T-helper 1 cell treated with Interleukin-12 subunit alpha and Interleukin-12 subunit beta and Interleukin-4 antibody, amounts not matched to agents 30 μg/mL and 1 μg/mL, for 36 hours (primary cell): ENCODE data around the gene MAP1LC3B.
A peak's percentile ranks its signal among the peaks of the same experiment; 100 is the strongest.
"Not testable (repeated sequence)": the region's sequence is repeated elsewhere in the genome, so short reads cannot be mapped to it uniquely, and the experiment has no call there.

Experiments used
- H3K27ac Mint-ChIP-seq: one replicate; pipeline ENCODE4 v1.8.0; 2021; ENCODE audit warnings: mild to moderate bottlenecking, mixed read lengths
- H3K27me3 Mint-ChIP-seq: one replicate; pipeline ENCODE4 v1.8.0; 2021; ENCODE audit warnings: low read depth, mixed read lengths
- H3K36me3 Mint-ChIP-seq: one replicate; pipeline ENCODE4 v1.8.0; 2021; ENCODE audit warnings: low read depth, mixed read lengths
- H3K4me1 Mint-ChIP-seq: one replicate; pipeline ENCODE4 v1.8.0; 2021; ENCODE audit warnings: low read depth, mixed read lengths
- H3K4me3 Mint-ChIP-seq: one replicate; pipeline ENCODE4 v1.8.0; 2021; ENCODE audit warnings: mild to moderate bottlenecking, moderate library complexity, mixed read lengths
- H3K9me3 Mint-ChIP-seq: one replicate; pipeline ENCODE4 v1.8.0; 2021; ENCODE audit warnings: mixed read lengths

Gene MAP1LC3B

GRCh38 chr16:87351320-87351698 is 40.8 kb upstream of the MAP1LC3B start:
- Mint-ChIP-seq H3K9me3 (no peaks in the 10 kb centered on the region), H3K4me3 (no peak overlapping the region), H3K36me3 (peaks cover 3% of the 10 kb centered on the region), H3K4me1 (no peaks in the 10 kb centered on the region), H3K27me3 (no peaks in the 10 kb centered on the region), H3K27ac (no peak overlapping the region)

GRCh38 chr16:87352818-87353217 is 39.3 kb upstream of the MAP1LC3B start:
- Mint-ChIP-seq H3K27ac (no peak overlapping the region), H3K4me3 (no peak overlapping the region), H3K4me1 (no peaks in the 10 kb centered on the region), H3K9me3 (no peaks in the 10 kb centered on the region), H3K36me3 (peaks cover 2% of the 10 kb centered on the region), H3K27me3 (no peaks in the 10 kb centered on the region)

- Mint-ChIP-seq H3K4me1 (no peaks in the 10 kb centered on the region), H3K36me3 (peaks cover 4% of the 10 kb centered on the region), H3K4me3 (no peak overlapping the region), H3K27ac (no peak overlapping the region), H3K27me3 (no peaks in the 10 kb centered on the region), H3K9me3 (no peaks in the 10 kb centered on the region)
Measured at GRCh38 chr16:87353613-87354012, 38.5 kb upstream of the MAP1LC3B start.

- no peak overlapping the region for H3K27ac Mint-ChIP-seq
- H3K36me3 Mint-ChIP-seq: peaks cover 12% of the 10 kb centered on the region
Measured at GRCh38 chr16:87356491-87356853, 35.7 kb upstream of the MAP1LC3B start.

GRCh38 chr16:87358250-87358649 is 33.9 kb upstream of the MAP1LC3B start:
- peaks cover 12% of the 10 kb centered on the region for H3K36me3 Mint-ChIP-seq
- no peaks in the 10 kb centered on the region for H3K27me3 Mint-ChIP-seq

More at GRCh38 chr16:87356491-87356853, 35.7 kb upstream of the MAP1LC3B start:
- H3K9me3 Mint-ChIP-seq: no peaks in the 10 kb centered on the region
- H3K4me3 Mint-ChIP-seq: no peak overlapping the region
- H3K27me3 Mint-ChIP-seq: no peaks in the 10 kb centered on the region
- H3K4me1 Mint-ChIP-seq: peaks cover 5% of the 10 kb centered on the region

GRCh38 chr16:87358696-87359095 is 33.4 kb upstream of the MAP1LC3B start:
- Mint-ChIP-seq H3K4me1 (peaks cover 7% of the 10 kb centered on the region), H3K9me3 (no peaks in the 10 kb centered on the region), H3K27me3 (no peaks in the 10 kb centered on the region), H3K36me3 (peaks cover 12% of the 10 kb centered on the region), H3K27ac (no peak overlapping the region), H3K4me3 (no peak overlapping the region)

More at GRCh38 chr16:87358250-87358649, 33.9 kb upstream of the MAP1LC3B start:
- Mint-ChIP-seq H3K27ac (no peak overlapping the region), H3K4me3 (no peak overlapping the region), H3K9me3 (no peaks in the 10 kb centered on the region), H3K4me1 (peaks cover 5% of the 10 kb centered on the region)

GRCh38 chr16:87359121-87359520 is 33.0 kb upstream of the MAP1LC3B start:
- H3K27ac Mint-ChIP-seq: no peak overlapping the region
- H3K9me3 Mint-ChIP-seq: no peaks in the 10 kb centered on the region
- H3K27me3 Mint-ChIP-seq: no peaks in the 10 kb centered on the region
- peaks cover 12% of the 10 kb centered on the region for H3K36me3 Mint-ChIP-seq
- H3K4me3 Mint-ChIP-seq: no peak overlapping the region
- H3K4me1 Mint-ChIP-seq: peaks cover 7% of the 10 kb centered on the region

GRCh38 chr16:87360862-87361610 is 31.1 kb upstream of the MAP1LC3B start:
- peak overlapping the region; percentile 31 for H3K27ac Mint-ChIP-seq
- no peak overlapping the region for H3K4me3 Mint-ChIP-seq
- H3K4me1 Mint-ChIP-seq: peaks cover 17% of the 10 kb centered on the region
- no peaks in the 10 kb centered on the region for H3K9me3 Mint-ChIP-seq
- H3K27me3 Mint-ChIP-seq: no peaks in the 10 kb centered on the region
- H3K36me3 Mint-ChIP-seq: peaks cover 12% of the 10 kb centered on the region

- H3K4me1 Mint-ChIP-seq: peaks cover 17% of the 10 kb centered on the region
- peaks cover 12% of the 10 kb centered on the region for H3K36me3 Mint-ChIP-seq
- H3K27me3 Mint-ChIP-seq: no peaks in the 10 kb centered on the region
- H3K27ac Mint-ChIP-seq: no peak overlapping the region
- no peak overlapping the region for H3K4me3 Mint-ChIP-seq
- H3K9me3 Mint-ChIP-seq: no peaks in the 10 kb centered on the region
Measured at GRCh38 chr16:87361916-87362619, 30.1 kb upstream of the MAP1LC3B start.

- H3K9me3 Mint-ChIP-seq, H3K27me3 Mint-ChIP-seq, H3K4me3 Mint-ChIP-seq, H3K27ac Mint-ChIP-seq: not testable (repeated sequence)
- peaks cover 11% of the 10 kb centered on the region for H3K36me3 Mint-ChIP-seq
- H3K4me1 Mint-ChIP-seq: peaks cover 17% of the 10 kb centered on the region
Measured at GRCh38 chr16:87362828-87363559, 29.1 kb upstream of the MAP1LC3B start.

- Mint-ChIP-seq H3K27me3 (no peaks in the 10 kb centered on the region), H3K4me1 (peaks cover 19% of the 10 kb centered on the region), H3K27ac (peak overlapping the region; percentile 74), H3K9me3 (no peaks in the 10 kb centered on the region), H3K4me3 (peak overlapping the region; percentile 42), H3K36me3 (peaks cover 8% of the 10 kb centered on the region)
Measured at GRCh38 chr16:87363771-87364455, 28.2 kb upstream of the MAP1LC3B start.

GRCh38 chr16:87365021-87365713 is 27.0 kb upstream of the MAP1LC3B start:
- Mint-ChIP-seq H3K4me1 (peaks cover 14% of the 10 kb centered on the region), H3K27ac (no peak overlapping the region), H3K9me3 (no peaks in the 10 kb centered on the region), H3K4me3 (no peak overlapping the region), H3K27me3 (no peaks in the 10 kb centered on the region), H3K36me3 (peaks cover 1% of the 10 kb centered on the region)

GRCh38 chr16:87366288-87366687 is 25.8 kb upstream of the MAP1LC3B start:
- H3K9me3 Mint-ChIP-seq: no peaks in the 10 kb centered on the region
- no peaks in the 10 kb centered on the region for H3K27me3 Mint-ChIP-seq
- no peak overlapping the region for H3K4me3 Mint-ChIP-seq
- H3K27ac Mint-ChIP-seq: no peak overlapping the region
- H3K4me1 Mint-ChIP-seq: peaks cover 16% of the 10 kb centered on the region
- H3K36me3 Mint-ChIP-seq: no peaks in the 10 kb centered on the region

GRCh38 chr16:87366930-87367329 is 25.2 kb upstream of the MAP1LC3B start:
- no peaks in the 10 kb centered on the region for H3K27me3 Mint-ChIP-seq
- peaks cover 20% of the 10 kb centered on the region for H3K4me1 Mint-ChIP-seq
- no peaks in the 10 kb centered on the region for H3K9me3 Mint-ChIP-seq
- H3K4me3 Mint-ChIP-seq: no peak overlapping the region
- no peak overlapping the region for H3K27ac Mint-ChIP-seq
- no peaks in the 10 kb centered on the region for H3K36me3 Mint-ChIP-seq
